ENCODE results near the gene HAX1. TPM values are rescaled to one million over a fixed set of nuclear protein-coding genes. Genes with fewer than 3 reads are reported as not detected.
A peak's percentile ranks its signal among the peaks of the same experiment; 100 is the strongest.
"Not testable (repeated sequence)": the region's sequence is repeated elsewhere in the genome, so short reads cannot be mapped to it uniquely, and the experiment has no call there.

The HAX1 gene
- total and polyA plus RNA-seq, 2 experiments from 2014 or later = 169 to 172 TPM

- no peak for TF ChIP-seq EZH2phosphoT487 (IDR thresholded peaks at IDR 0.05; ENCODE audit: insufficient read depth, low read depth)
- no peak for TF ChIP-seq EZH2 (IDR thresholded peaks at IDR 0.05; ENCODE audit: insufficient read depth, poor library complexity, severe bottlenecking)
- no peak overlapping the region for H2AFZ ChIP-seq
- peaks cover 18% of the 10 kb centered on the region for H3F3A ChIP-seq (ENCODE audit: insufficient read depth)
- no peak overlapping the region for H3K27ac ChIP-seq
- no peaks in the 10 kb centered on the region for H3K27me3 ChIP-seq (replicated peaks; ENCODE audit: insufficient read depth)
- H3K9me3 ChIP-seq (ENCODE audit: low read depth) = no peaks in the 10 kb centered on the region
- H3K9me2 ChIP-seq (ENCODE audit: insufficient read depth) = no peaks in the 10 kb centered on the region
- no peak for DNase-seq
- no peak overlapping the region for H3K4me3 ChIP-seq
- no peak overlapping the region for H3K9ac ChIP-seq
- peaks cover 57% of the 10 kb centered on the region for H3K36me3 ChIP-seq (ENCODE audit: low read depth)
- no peaks in the 10 kb centered on the region for H3K4me1 ChIP-seq (ENCODE audit: insufficient read depth)
- H4K20me1 ChIP-seq (ENCODE audit: insufficient read depth) = 0 out of 2 replicates have a peak, but pooled peaks cover 3% of the 10 kb centered on the region
- 70 to 78% methylated on average over 4 of the region's 4 CpGs for WGBS, 2 experiments (ENCODE audit: low coverage in 1 of 2, low lambda C conversion rate in 2 of 2, missing lambda C conversion rate in 2 of 2)
- no peak overlapping the region for H3K4me2 ChIP-seq (ENCODE audit: unreplicated experiment)
- in situ Hi-C loops (cut with MboI) = no loop called here
- peaks cover 45% of the 10 kb centered on the region for H3K79me2 ChIP-seq (ENCODE audit: insufficient read depth)
Observed at GRCh38 chr1:154265586-154265985, 6.8 kb upstream of the HAX1 start.

GRCh38 chr1:154270833-154271232 is 1.6 kb upstream of the HAX1 start:
- TF ChIP-seq EZH2phosphoT487 (IDR thresholded peaks at IDR 0.05; ENCODE audit: insufficient read depth, low read depth) (no peak), EZH2 (IDR thresholded peaks at IDR 0.05; ENCODE audit: insufficient read depth, poor library complexity, severe bottlenecking) (no peak)
- no peak for DNase-seq
- Histone ChIP-seq H3K36me3 (ENCODE audit: low read depth) (peaks cover 25% of the 10 kb centered on the region), H3K4me1 (ENCODE audit: insufficient read depth) (peaks cover 8% of the 10 kb centered on the region), H3K9me2 (ENCODE audit: insufficient read depth) (no peaks in the 10 kb centered on the region), H2AFZ (no peak overlapping the region), H3K9ac (no peak overlapping the region), H4K20me1 (ENCODE audit: insufficient read depth) (no peaks in the 10 kb centered on the region), H3K9me3 (ENCODE audit: low read depth) (no peaks in the 10 kb centered on the region), H3K4me3 (no peak overlapping the region), H3K27me3 (replicated peaks; ENCODE audit: insufficient read depth) (no peaks in the 10 kb centered on the region), H3K27ac (peak overlapping the region; percentile 69), H3F3A (ENCODE audit: insufficient read depth) (peaks cover 19% of the 10 kb centered on the region), H3K4me2 (ENCODE audit: unreplicated experiment) (no peak overlapping the region), H3K79me2 (ENCODE audit: insufficient read depth) (peaks cover 22% of the 10 kb centered on the region)
- WGBS, 2 experiments (ENCODE audit: low coverage in 1 of 2, low lambda C conversion rate in 2 of 2, missing lambda C conversion rate in 2 of 2) = 78 to 85% methylated on average over 5 of the region's 5 CpGs
- in situ Hi-C loops (cut with MboI) = no loop called here

GRCh38 chr1:154272999-154273563 is 652 bp downstream of the HAX1 start:
- H3K4me2 ChIP-seq (ENCODE audit: unreplicated experiment) = peak overlapping the region; percentile 92
- 46% methylated on average over 11 to 13 of the region's 13 CpGs for WGBS, 2 experiments (ENCODE audit: low coverage in 1 of 2, low lambda C conversion rate in 2 of 2, missing lambda C conversion rate in 2 of 2)
- TF ChIP-seq EZH2 (IDR thresholded peaks at IDR 0.05; ENCODE audit: insufficient read depth, poor library complexity, severe bottlenecking) (no peak), EZH2phosphoT487 (IDR thresholded peaks at IDR 0.05; ENCODE audit: insufficient read depth, low read depth) (no peak)
- peak overlapping the region; percentile 93 for H3K9ac ChIP-seq
- no peaks in the 10 kb centered on the region for H3K27me3 ChIP-seq (replicated peaks; ENCODE audit: insufficient read depth)
- peak overlapping the region; percentile 88 for H3K4me3 ChIP-seq
- peak; percentile 8 for DNase-seq
- H3F3A ChIP-seq (ENCODE audit: insufficient read depth) = peaks cover 19% of the 10 kb centered on the region
- no peaks in the 10 kb centered on the region for H4K20me1 ChIP-seq (ENCODE audit: insufficient read depth)
- H3K4me1 ChIP-seq (ENCODE audit: insufficient read depth) = peaks cover 8% of the 10 kb centered on the region
- no peaks in the 10 kb centered on the region for H3K9me3 ChIP-seq (ENCODE audit: low read depth)
- in situ Hi-C loops (cut with MboI) = no loop called here
- H3K9me2 ChIP-seq (ENCODE audit: insufficient read depth) = no peaks in the 10 kb centered on the region
- H3K27ac ChIP-seq = peak overlapping the region; percentile 69
- H3K79me2 ChIP-seq (ENCODE audit: insufficient read depth) = peaks cover 22% of the 10 kb centered on the region
- H3K36me3 ChIP-seq (ENCODE audit: low read depth) = peaks cover 14% of the 10 kb centered on the region; the same call in 1 of the 2 replicates
- peak overlapping the region; percentile 91 for H2AFZ ChIP-seq

GRCh38 chr1:154276797-154277196 is 4.4 kb downstream of the HAX1 start:
- in situ Hi-C loops (cut with MboI) = no loop called here

GRCh38 chr1:154287591-154287990 is 15.2 kb downstream of the HAX1 start:
- H3F3A ChIP-seq (ENCODE audit: insufficient read depth); H3K9ac ChIP-seq; H3K27me3 ChIP-seq (replicated peaks; ENCODE audit: insufficient read depth); in situ Hi-C loops (cut with MboI); H3K4me1 ChIP-seq (ENCODE audit: insufficient read depth); H2AFZ ChIP-seq; H3K4me3 ChIP-seq; H3K9me2 ChIP-seq (ENCODE audit: insufficient read depth); H3K9me3 ChIP-seq (ENCODE audit: low read depth); DNase-seq; H3K79me2 ChIP-seq (ENCODE audit: insufficient read depth); H3K36me3 ChIP-seq (ENCODE audit: low read depth); H4K20me1 ChIP-seq (ENCODE audit: insufficient read depth); H3K4me2 ChIP-seq (ENCODE audit: unreplicated experiment); H3K27ac ChIP-seq: not testable (repeated sequence)
- 88% methylated on average over 24 of the region's 30 CpGs; no CpG with 5 or more reads in 1 of the 2 experiments for WGBS, 2 experiments (ENCODE audit: low coverage in 1 of 2, low lambda C conversion rate in 2 of 2, missing lambda C conversion rate in 2 of 2)

More at GRCh38 chr1:154276797-154277196, 4.4 kb downstream of the HAX1 start:
- Histone ChIP-seq H3K4me2 (ENCODE audit: unreplicated experiment) (no peak overlapping the region), H3K9ac (no peak overlapping the region), H3K4me1 (ENCODE audit: insufficient read depth) (peaks cover 1% of the 10 kb centered on the region; the same call in 1 of the 2 replicates), H2AFZ (no peak overlapping the region), H3K79me2 (ENCODE audit: insufficient read depth) (peaks cover 22% of the 10 kb centered on the region), H4K20me1 (ENCODE audit: insufficient read depth) (no peaks in the 10 kb centered on the region), H3K9me3 (ENCODE audit: low read depth) (no peaks in the 10 kb centered on the region), H3K27me3 (replicated peaks; ENCODE audit: insufficient read depth) (no peaks in the 10 kb centered on the region), H3F3A (ENCODE audit: insufficient read depth) (peaks cover 4% of the 10 kb centered on the region), H3K36me3 (ENCODE audit: low read depth) (peaks cover 10% of the 10 kb centered on the region; the same call in 1 of the 2 replicates), H3K27ac (no peak overlapping the region), H3K9me2 (ENCODE audit: insufficient read depth) (no peaks in the 10 kb centered on the region), H3K4me3 (no peak overlapping the region)
- 86% methylated on average over 7 of the region's 7 CpGs for WGBS, 2 experiments (ENCODE audit: low coverage in 1 of 2, low lambda C conversion rate in 2 of 2, missing lambda C conversion rate in 2 of 2)
- TF ChIP-seq EZH2 (IDR thresholded peaks at IDR 0.05; ENCODE audit: insufficient read depth, poor library complexity, severe bottlenecking) (no peak), EZH2phosphoT487 (IDR thresholded peaks at IDR 0.05; ENCODE audit: insufficient read depth, low read depth) (no peak)
- DNase-seq = no peak
